Neutrophil (primary cell): ENCODE measurements around the gene SERHL2.

Experiments
- H3K27ac ChIP-seq: fragments of 200-600 bp; sonication (generic); 2 replicates; pipeline ENCODE4 v1.5.1; 2016; ENCODE audit warnings: mild to moderate bottlenecking, moderate library complexity
- H3K27me3 ChIP-seq: fragments of 200-600 bp; sonication (generic); 2 replicates; pipeline ENCODE4 v1.6.0; 2016; ENCODE audit warnings: mild to moderate bottlenecking
- H3K36me3 ChIP-seq: fragments of 200-600 bp; sonication (generic); 2 replicates; pipeline ENCODE4 v1.5.1; 2017
- H3K4me1 ChIP-seq, 2 experiments: fragments of 200-600 bp in 1 of 2; sonication (generic) in 1 of 2; 1 replicate in 1 of 2; 2 replicates in 1 of 2; pipeline versions ENCODE4 v1.5.1 to v1.6.1; 2013 to 2016; ENCODE audit warnings: low read depth in 1 of 2, low read length in 1 of 2, mild to moderate bottlenecking in 1 of 2, moderate library complexity in 1 of 2; ENCODE audit not compliant: control insufficient read depth in 1 of 2, insufficient read depth in 1 of 2
- H3K4me3 ChIP-seq, 2 experiments: fragments of 200-600 bp in 1 of 2; sonication (generic) in 1 of 2; 1 replicate in 1 of 2; 2 replicates in 1 of 2; pipeline ENCODE4 v1.5.1; 2013 to 2016; ENCODE audit warnings: low read depth in 1 of 2, low read length in 1 of 2, mild to moderate bottlenecking in 1 of 2, moderate library complexity in 1 of 2
- H3K9me3 ChIP-seq: fragments of 200-600 bp; sonication (generic); 2 replicates; pipeline ENCODE4 v1.5.1; 2016
- TF ChIP-seq, protein P1 (sequence below): fragments of 200-600 bp; sonication (generic); IDR thresholded peaks from 2 replicates; pipeline ENCODE4 v1.5.1; 2016; ENCODE audit warnings: antibody characterized with exemption

SERHL2 gene

DNA sequence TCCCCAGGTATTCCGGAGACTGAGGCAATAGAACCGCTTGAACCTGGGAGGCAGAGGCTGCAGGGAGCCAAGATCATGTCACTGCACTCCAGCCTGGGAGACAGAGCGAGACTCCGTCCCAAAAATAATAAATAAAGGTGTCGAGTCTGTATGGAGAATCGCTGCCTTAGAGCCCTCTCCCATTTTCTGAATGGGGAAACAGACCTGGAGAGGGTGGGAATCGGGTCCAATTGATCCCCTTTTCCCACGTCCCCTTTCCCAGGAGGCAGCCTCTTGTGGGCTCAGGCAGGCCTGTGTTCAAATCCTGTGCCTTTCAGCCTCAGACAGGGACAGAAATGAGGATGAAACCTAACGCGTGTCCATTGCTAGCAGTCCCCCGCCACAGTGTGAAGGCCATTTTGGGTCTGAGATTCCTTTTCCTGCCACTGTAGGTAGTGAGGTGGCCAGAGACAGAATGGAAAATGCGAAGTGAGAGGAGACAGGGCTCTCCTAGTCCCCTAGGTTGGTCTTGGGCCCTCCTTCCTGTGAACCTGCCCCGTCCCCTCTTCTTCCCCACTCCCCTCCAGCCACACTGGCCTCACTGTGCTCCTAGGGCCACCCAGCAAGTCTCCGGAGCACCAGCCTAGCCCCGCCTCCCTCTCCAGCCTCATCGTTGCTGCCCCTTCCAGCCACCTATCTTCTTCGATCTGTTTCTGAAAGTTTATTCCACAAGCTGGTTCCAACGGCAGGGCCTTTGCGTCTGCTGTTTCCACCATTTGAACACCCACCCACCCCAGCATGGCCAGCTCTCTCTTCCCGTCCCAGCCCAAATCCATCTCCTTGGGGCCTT is 63.6 kb downstream of the SERHL2 start:
- TF ChIP-seq, protein P1, sequence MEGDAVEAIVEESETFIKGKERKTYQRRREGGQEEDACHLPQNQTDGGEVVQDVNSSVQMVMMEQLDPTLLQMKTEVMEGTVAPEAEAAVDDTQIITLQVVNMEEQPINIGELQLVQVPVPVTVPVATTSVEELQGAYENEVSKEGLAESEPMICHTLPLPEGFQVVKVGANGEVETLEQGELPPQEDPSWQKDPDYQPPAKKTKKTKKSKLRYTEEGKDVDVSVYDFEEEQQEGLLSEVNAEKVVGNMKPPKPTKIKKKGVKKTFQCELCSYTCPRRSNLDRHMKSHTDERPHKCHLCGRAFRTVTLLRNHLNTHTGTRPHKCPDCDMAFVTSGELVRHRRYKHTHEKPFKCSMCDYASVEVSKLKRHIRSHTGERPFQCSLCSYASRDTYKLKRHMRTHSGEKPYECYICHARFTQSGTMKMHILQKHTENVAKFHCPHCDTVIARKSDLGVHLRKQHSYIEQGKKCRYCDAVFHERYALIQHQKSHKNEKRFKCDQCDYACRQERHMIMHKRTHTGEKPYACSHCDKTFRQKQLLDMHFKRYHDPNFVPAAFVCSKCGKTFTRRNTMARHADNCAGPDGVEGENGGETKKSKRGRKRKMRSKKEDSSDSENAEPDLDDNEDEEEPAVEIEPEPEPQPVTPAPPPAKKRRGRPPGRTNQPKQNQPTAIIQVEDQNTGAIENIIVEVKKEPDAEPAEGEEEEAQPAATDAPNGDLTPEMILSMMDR = no peak
- H3K36me3 ChIP-seq = peaks cover 16% of the 10 kb centered on the region
- no peaks in the 10 kb centered on the region for H3K9me3 ChIP-seq
- no peaks in the 10 kb centered on the region for H3K27me3 ChIP-seq
- H3K4me3 ChIP-seq = no peak overlapping the region
- peaks cover 31 to 33% of the 10 kb centered on the region in 2 experiments for H3K4me1 ChIP-seq
- H3K27ac ChIP-seq = no peak overlapping the region

DNA sequence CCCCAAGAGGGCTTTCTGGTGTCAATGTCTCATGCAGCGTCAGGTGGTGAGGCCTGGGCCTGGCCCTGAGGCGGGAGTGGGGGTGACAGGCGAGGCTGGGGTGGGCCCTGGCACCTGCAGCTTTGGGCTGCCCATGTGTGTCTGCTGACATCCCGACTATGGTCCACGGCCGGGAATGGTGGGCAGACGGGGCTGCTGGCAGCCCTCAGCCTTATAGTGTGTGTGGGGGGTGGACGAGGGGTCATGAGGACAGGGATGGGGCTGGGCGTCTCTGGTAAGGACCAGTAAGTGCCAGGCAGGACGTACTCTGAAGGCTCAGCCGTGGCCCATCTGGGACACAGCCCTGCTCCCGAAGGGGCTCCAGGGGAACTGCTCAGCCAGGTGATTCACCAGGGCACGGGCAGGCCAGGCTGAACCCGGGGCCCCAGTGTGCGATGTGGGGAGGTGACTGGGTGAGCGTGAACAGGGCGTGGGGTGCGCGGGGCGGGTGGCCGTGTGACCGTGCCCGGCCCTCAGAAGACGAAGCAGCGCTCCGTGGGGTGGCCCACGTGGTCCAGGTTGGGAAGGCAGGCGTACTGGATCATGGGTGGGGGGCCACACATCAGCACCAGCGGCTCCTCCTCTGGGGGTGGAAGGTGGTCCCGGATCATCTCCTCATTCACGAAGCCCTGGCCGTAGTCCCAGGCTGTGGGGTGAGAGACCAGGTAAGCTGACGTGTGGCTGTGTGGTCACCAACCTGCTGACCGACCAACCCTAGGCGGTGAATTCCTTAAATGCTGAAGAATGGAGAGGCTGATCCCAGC is 65.7 kb downstream of the SERHL2 start:
- H3K27me3 ChIP-seq = no peaks in the 10 kb centered on the region
- H3K36me3 ChIP-seq = peaks cover 32% of the 10 kb centered on the region
- H3K9me3 ChIP-seq = no peaks in the 10 kb centered on the region
- H3K4me1 ChIP-seq = peaks cover 21 to 31% of the 10 kb centered on the region in 2 experiments
- TF ChIP-seq, protein P1 = no peak
- H3K27ac ChIP-seq = no peak overlapping the region
- no peak overlapping the region for H3K4me3 ChIP-seq

DNA sequence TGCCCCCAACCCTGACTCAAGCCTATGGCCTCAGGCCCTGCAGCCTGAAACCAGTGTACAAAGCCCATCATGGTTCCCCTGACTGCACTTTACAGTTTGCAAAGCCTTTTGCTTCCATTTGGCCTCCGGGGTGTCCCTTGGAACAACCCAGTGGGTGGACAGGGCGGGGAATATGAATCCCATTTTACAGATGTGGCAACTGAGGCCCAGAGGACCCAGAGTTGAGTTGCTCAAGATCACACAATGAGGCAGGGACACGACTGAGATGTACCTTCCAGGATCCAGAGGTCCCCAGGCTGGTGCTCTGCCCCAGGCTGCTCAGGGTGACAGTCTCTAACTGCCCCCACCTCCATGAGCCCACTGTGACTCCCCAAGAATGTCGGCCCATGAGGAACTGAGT is 66.3 kb downstream of the SERHL2 start:
- H3K27ac ChIP-seq = no peak overlapping the region
- H3K4me3 ChIP-seq = no peak overlapping the region
- H3K9me3 ChIP-seq = no peaks in the 10 kb centered on the region
- H3K27me3 ChIP-seq = no peaks in the 10 kb centered on the region
- peaks cover 36% of the 10 kb centered on the region for H3K36me3 ChIP-seq
- peaks cover 21 to 35% of the 10 kb centered on the region in 2 experiments for H3K4me1 ChIP-seq
- TF ChIP-seq, protein P1 = no peak

DNA sequence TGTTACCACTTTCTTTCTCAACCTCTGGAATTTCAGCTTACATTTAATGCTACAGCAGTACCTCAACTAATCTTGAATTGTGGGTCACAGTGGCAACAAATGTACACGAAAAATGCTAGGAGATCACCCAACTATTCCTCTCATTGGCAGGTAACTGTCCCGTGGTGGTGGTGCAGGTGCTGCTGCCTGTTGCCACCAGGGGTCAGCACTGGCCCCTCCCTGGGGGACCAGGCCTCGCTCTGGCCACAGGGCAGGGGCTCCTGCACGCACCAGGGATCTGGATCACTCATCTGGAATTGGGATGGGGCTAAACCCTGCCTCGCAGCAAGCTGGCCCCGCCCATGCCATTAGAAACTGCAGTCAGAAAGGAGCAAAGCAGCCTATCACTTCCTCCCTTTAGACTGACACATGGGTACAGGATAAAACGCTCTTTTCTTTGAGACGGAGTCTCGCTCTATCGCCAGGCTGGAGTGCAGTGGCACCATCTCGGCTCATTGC is 67.8 kb downstream of the SERHL2 start:
- H3K4me1 ChIP-seq = peaks cover 10 to 23% of the 10 kb centered on the region in 2 experiments
- no peaks in the 10 kb centered on the region for H3K9me3 ChIP-seq
- H3K27me3 ChIP-seq = no peaks in the 10 kb centered on the region
- no peak overlapping the region for H3K4me3 ChIP-seq
- H3K27ac ChIP-seq = no peak overlapping the region
- H3K36me3 ChIP-seq = peaks cover 51% of the 10 kb centered on the region
- TF ChIP-seq, protein P1 = peak; percentile 82

DNA sequence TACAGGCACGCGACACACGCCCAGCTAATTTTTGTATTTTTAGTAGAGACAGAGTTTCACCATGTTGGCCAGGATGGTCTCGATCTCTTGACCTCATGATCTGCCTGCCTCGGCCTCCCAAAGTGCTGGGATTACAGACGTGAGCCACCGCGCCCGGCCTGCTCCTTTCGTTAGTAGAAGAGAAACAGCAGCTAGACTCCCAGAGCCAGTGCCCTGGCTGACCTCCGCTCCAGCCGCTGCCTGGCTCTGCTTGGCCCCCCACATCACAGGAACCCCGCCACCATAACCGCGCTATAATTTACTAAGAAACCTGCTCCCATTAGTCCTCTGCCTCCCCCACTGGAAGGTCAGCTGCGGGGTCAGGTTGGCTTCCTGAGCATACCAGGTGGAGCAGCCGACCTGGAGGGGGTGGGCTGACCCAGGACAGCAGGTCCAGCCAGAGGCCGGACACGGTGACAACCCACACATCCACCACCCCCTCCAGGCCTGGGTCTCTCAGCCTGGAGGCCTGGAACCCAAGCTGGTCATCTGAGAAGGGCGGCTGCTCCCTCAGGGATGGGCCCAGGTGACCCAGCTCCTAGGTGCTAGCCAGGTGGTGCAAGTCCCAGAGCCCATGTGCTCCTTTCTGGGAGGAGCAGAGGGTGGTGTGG is 68.4 kb downstream of the SERHL2 start:
- Histone ChIP-seq H3K27me3 (no peaks in the 10 kb centered on the region), H3K27ac (no peak overlapping the region), H3K36me3 (peaks cover 57% of the 10 kb centered on the region), H3K4me3 (no peak overlapping the region), H3K4me1 (peaks cover 10 to 23% of the 10 kb centered on the region in 2 experiments), H3K9me3 (no peaks in the 10 kb centered on the region)
- TF ChIP-seq, protein P1 = no peak
